ENCODE measurements around the gene EFCAB11. TPM values are rescaled to one million over a fixed set of nuclear protein-coding genes. Genes with fewer than 3 reads are reported as not detected.

The EFCAB11 gene
- total and polyA plus RNA-seq, 9 of the 15 experiments (the other 6 are each of a cell fraction or from before 2014, with no cell fraction given) = 13.4 to 37.9 (median 17.4) TPM

DNA sequence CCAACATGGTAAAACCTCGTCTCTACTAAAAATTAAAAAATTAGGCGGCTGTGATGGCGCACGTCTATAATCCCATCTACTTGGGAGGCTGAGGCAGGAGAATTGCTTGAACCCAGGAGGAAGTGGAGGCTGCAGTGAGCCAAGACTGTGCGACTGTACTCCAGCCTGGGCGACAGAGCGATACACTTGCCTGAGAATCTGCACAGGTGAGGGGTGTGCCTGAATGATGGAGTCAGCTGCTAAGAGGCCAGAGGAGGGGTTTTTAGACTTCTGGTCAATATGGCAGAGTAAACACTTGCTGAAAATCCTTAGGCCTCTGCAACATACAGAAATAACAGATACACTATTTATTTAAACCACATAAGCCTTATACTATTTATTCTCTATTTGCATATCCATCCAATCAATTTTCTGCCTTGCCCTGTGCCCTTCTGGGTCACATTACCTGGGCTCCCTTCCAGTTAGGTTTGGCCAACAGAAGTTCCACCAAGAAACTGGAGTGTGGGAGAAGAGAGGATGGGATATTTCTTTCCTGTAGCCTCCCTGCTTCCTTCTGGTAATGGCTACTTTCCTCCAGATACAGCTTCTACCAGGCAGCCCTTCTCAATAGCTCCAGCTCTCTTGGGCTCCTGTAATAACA lies 117.6 kb downstream of the EFCAB11 start (continued):
- TF ChIP-seq, protein P1, sequence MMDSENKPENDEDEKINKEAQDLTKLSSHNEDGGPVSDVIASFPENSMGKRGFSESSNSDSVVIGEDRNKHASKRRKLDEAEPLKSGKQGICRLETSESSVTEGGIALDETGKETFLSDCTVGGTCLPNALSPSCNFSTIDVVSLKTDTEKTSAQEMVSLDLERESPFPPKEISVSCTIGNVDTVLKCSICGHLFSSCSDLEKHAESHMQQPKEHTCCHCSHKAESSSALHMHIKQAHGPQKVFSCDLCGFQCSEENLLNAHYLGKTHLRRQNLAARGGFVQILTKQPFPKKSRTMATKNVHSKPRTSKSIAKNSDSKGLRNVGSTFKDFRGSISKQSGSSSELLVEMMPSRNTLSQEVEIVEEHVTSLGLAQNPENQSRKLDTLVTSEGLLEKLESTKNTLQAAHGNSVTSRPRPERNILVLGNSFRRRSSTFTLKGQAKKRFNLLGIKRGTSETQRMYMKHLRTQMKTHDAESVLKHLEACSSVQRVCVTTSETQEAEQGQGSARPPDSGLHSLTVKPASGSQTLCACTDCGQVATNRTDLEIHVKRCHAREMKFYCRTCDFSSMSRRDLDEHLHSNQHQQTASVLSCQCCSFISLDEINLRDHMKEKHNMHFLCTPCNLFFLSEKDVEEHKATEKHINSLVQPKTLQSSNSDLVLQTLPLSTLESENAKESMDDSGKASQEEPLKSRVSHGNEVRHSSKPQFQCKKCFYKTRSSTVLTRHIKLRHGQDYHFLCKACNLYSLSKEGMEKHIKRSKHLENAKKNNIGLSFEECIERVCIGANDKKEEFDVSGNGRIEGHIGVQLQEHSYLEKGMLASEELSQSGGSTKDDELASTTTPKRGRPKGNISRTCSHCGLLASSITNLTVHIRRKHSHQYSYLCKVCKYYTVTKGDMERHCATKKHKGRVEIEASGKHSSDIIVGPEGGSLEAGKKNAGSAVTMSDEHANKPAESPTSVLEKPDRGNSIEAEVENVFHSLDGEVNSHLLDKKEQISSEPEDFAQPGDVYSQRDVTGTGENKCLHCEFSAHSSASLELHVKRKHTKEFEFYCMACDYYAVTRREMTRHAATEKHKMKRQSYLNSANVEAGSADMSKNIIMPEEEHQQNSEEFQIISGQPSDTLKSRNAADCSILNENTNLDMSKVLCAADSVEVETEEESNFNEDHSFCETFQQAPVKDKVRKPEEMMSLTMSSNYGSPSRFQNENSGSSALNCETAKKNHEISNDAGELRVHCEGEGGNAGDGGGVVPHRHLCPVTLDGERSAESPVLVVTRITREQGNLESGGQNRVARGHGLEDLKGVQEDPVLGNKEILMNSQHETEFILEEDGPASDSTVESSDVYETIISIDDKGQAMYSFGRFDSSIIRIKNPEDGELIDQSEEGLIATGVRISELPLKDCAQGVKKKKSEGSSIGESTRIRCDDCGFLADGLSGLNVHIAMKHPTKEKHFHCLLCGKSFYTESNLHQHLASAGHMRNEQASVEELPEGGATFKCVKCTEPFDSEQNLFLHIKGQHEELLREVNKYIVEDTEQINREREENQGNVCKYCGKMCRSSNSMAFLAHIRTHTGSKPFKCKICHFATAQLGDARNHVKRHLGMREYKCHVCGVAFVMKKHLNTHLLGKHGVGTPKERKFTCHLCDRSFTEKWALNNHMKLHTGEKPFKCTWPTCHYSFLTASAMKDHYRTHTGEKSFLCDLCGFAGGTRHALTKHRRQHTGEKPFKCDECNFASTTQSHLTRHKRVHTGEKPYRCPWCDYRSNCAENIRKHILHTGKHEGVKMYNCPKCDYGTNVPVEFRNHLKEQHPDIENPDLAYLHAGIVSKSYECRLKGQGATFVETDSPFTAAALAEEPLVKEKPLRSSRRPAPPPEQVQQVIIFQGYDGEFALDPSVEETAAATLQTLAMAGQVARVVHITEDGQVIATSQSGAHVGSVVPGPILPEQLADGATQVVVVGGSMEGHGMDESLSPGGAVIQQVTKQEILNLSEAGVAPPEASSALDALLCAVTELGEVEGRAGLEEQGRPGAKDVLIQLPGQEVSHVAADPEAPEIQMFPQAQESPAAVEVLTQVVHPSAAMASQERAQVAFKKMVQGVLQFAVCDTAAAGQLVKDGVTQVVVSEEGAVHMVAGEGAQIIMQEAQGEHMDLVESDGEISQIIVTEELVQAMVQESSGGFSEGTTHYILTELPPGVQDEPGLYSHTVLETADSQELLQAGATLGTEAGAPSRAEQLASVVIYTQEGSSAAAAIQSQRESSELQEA (IDR thresholded peaks at IDR 0.05; ENCODE audit: low read depth) = no peak
- no peak for TF ChIP-seq ZNF696 (CRISPR knock-in tag; conservative IDR thresholded peaks at IDR 0.05)
- TF ChIP-seq STAT5B (CRISPR knock-in tag; IDR thresholded peaks at IDR 0.05) = no peak
- TF ChIP-seq ZBTB17 (CRISPR knock-in tag; IDR thresholded peaks at IDR 0.05) = no peak
- TF ChIP-seq ZNF280B (CRISPR knock-in tag; IDR thresholded peaks at IDR 0.05) = no peak
